HCT116 (cell line): ENCODE data around the gene NEUROD6. TPM values are rescaled to one million over a fixed set of nuclear protein-coding genes. Genes with fewer than 3 reads are reported as not detected.

ENCODE experiments used
- ATAC-seq: fragments of 200-7000 bp; cut with Tn5 transposase; 2 replicates; pipeline ENCODE4 v1.9.1; 2020; ENCODE audit warnings: mild to moderate bottlenecking, moderate library complexity
- BruUV-seq: library from RNA; stranded (reverse); fragments of 400-500 nt; replicated peaks from 2 replicates; lab custom pipeline; 2021; lab: Mats Ljungman, UMichigan
- CTCF ChIA-PET: fragments of 300-600 bp; sonication (Branson Sonifier 250); formaldehyde crosslinking; loops from one replicate; lab custom pipeline; 2021; ENCODE audit warnings: antibody characterized with exemption; lab: Charles Lee
- POLR2A ChIA-PET: fragments of 300-600, 350-600 bp; sonication (Branson Sonifier 250); formaldehyde crosslinking; loops from one replicate; lab custom pipeline; 2021; ENCODE audit warnings: antibody characterized with exemption; lab: Charles Lee
- RAD21 ChIA-PET, 2 experiments: fragments of 300-600 bp; sonication (Branson Sonifier 250); formaldehyde crosslinking; loops; one replicate each; lab custom pipeline; 2023; ENCODE audit warnings: low total read pairs in 2 of 2; ENCODE audit not compliant: uncharacterized antibody in 2 of 2, unreplicated experiment in 2 of 2, low non-redundant PET in 1 of 2; lab: Charles Lee
- DNase-seq: peaks from one replicate; pipeline ENCODE4 v3.0.0-alpha.2; 2010; ENCODE audit warnings: low read depth, low spot score
- H2AFZ ChIP-seq: fragments of 200-600 bp; shearing (Covaris generic), sonication (generic); 2 replicates; pipeline ENCODE4 v1.6.1; 2017; ENCODE audit warnings: low read depth, mixed run types, mixed read lengths, antibody characterized with exemption, low read length; ENCODE audit not compliant: poor library complexity, severe bottlenecking
- H3K27ac ChIP-seq: 2 replicates; pipeline ENCODE4 v1.5.1; 2012; ENCODE audit warnings: low read depth, low read length
- H3K27me3 ChIP-seq: fragments of 200-600 bp; sonication (generic); 2 replicates; pipeline ENCODE4 v1.6.1; 2016; ENCODE audit warnings: mixed run types, low read length, mixed read lengths; ENCODE audit not compliant: insufficient read depth
- H3K36me3 ChIP-seq, 2 experiments: fragments of 200-500 bp in 1 of 2; fragments of 200-600 bp in 1 of 2; sonication (Bioruptor generic) in 1 of 2; sonication (generic) in 1 of 2; 2 replicates each; pipeline versions ENCODE4 v1.5.1 to v1.6.1; 2014 to 2016; ENCODE audit warnings: low read length in 2 of 2, inconsistent platforms in 1 of 2, mixed read lengths in 1 of 2, mixed run types in 1 of 2; ENCODE audit not compliant: insufficient read depth in 2 of 2, control insufficient read depth in 1 of 2
- H3K4me1 ChIP-seq, 2 experiments: fragments of 200-600 bp in 1 of 2; sonication (generic) in 1 of 2; 2 replicates each; pipeline versions ENCODE4 v1.5.1 to v1.6.1; 2012 to 2017; ENCODE audit warnings: low read length in 2 of 2, inconsistent platforms in 1 of 2, mild to moderate bottlenecking in 1 of 2, mixed read lengths in 1 of 2, mixed run types in 1 of 2, moderate library complexity in 1 of 2; ENCODE audit not compliant: insufficient read depth in 2 of 2, control insufficient read depth in 1 of 2
- H3K4me2 ChIP-seq: fragments of 200-600 bp; sonication (generic); 2 replicates; pipeline ENCODE4 v1.6.1; 2017; ENCODE audit warnings: mixed run types, low read length, mixed read lengths
- H3K4me3 ChIP-seq, 2 experiments: fragments of 200-600 bp in 1 of 2; sonication (generic) in 1 of 2; replicated peaks in 1 of 2; 2 replicates each; pipeline ENCODE4 v1.5.1; 2011 to 2016; ENCODE audit warnings: low read length in 2 of 2, control low read depth in 1 of 2, low read depth in 1 of 2, mild to moderate bottlenecking in 1 of 2, mixed read lengths in 1 of 2, mixed run types in 1 of 2
- H3K79me2 ChIP-seq: fragments of 200-600 bp; sonication (generic); 2 replicates; pipeline ENCODE4 v1.6.1; 2017; ENCODE audit warnings: mild to moderate bottlenecking, mixed run types, low read length, moderate library complexity, mixed read lengths; ENCODE audit not compliant: insufficient read depth
- H3K9ac ChIP-seq: fragments of 200-600 bp; sonication (generic); 2 replicates; pipeline ENCODE4 v1.6.1; 2016; ENCODE audit warnings: low read length, mixed read lengths
- H3K9me2 ChIP-seq: fragments of 200-600 bp; sonication (generic), shearing (Covaris generic); 2 replicates; pipeline ENCODE4 v1.6.1; 2017; ENCODE audit warnings: mixed run types, mild to moderate bottlenecking, moderate library complexity; ENCODE audit not compliant: insufficient read depth
- H3K9me3 ChIP-seq, 2 experiments: fragments of 200-500 bp in 1 of 2; fragments of 200-600 bp in 1 of 2; sonication (Bioruptor generic) in 1 of 2; sonication (generic) in 1 of 2; 2 replicates each; pipeline ENCODE4 v1.6.1; 2014 to 2017; ENCODE audit warnings: low read length in 2 of 2, mixed read lengths in 2 of 2, inconsistent platforms in 1 of 2, low read depth in 1 of 2, mild to moderate bottlenecking in 1 of 2, mixed run types in 1 of 2, moderate library complexity in 1 of 2; ENCODE audit not compliant: control insufficient read depth in 1 of 2, insufficient read depth in 1 of 2
- H4K20me1 ChIP-seq: fragments of 200-600 bp; sonication (generic), shearing (Covaris generic); 2 replicates; pipeline ENCODE4 v1.6.1; 2017; ENCODE audit warnings: mixed run types, mild to moderate bottlenecking, moderate library complexity; ENCODE audit not compliant: insufficient read depth
- CBX3 ChIP-seq: IDR thresholded peaks from 2 replicates; pipeline ENCODE4 v1.6.1; 2012; ENCODE audit warnings: low read depth
- CEBPB ChIP-seq: IDR thresholded peaks from 2 replicates; pipeline ENCODE4 v1.6.1; 2012; ENCODE audit warnings: low read depth
- EGR1 ChIP-seq: IDR thresholded peaks from 2 replicates; pipeline ENCODE4 v1.6.1; 2012; ENCODE audit warnings: low read depth
- EZH2 ChIP-seq: fragments of 200-600 bp; sonication (generic); IDR thresholded peaks from 2 replicates; pipeline ENCODE4 v1.6.1; 2017; ENCODE audit warnings: antibody characterized with exemption, mixed run types
- EZH2phosphoT487 ChIP-seq: fragments of 200-600 bp; IDR thresholded peaks from 2 replicates; pipeline ENCODE4 v1.6.1; 2018; ENCODE audit warnings: antibody characterized with exemption, borderline replicate concordance
- JUND ChIP-seq: IDR thresholded peaks from 2 replicates; pipeline ENCODE4 v1.6.1; 2012
- RAD21 ChIP-seq: IDR thresholded peaks from 2 replicates; pipeline ENCODE4 v1.6.1; 2012; ENCODE audit warnings: low read depth, mild to moderate bottlenecking
- SP1 ChIP-seq: IDR thresholded peaks from 2 replicates; pipeline ENCODE4 v1.6.1; 2012; ENCODE audit warnings: low read depth
- SRF ChIP-seq: IDR thresholded peaks from 2 replicates; pipeline ENCODE4 v1.6.1; 2012; ENCODE audit warnings: low read depth
- ZNF274 ChIP-seq: fragments of 200-500 bp; sonication (Bioruptor generic); IDR thresholded peaks from 2 replicates; pipeline ENCODE4 v1.6.1; 2014; ENCODE audit warnings: mild to moderate bottlenecking, low read depth, low read length, inconsistent platforms
- intact Hi-C: fragments of 100-400 bp; cut with micrococcal nuclease; formaldehyde crosslinking; loops from 2 replicates; pipeline ENCODE4 v1.10.0; 2022
- total RNA-seq: library from RNA; stranded (reverse); gene quantifications from one replicate; pipeline ENCODE4 v1.2.1, GENCODE V29; 2021; ENCODE audit not compliant: unreplicated experiment
- TF ChIP-seq, protein P1 (sequence below): IDR thresholded peaks from 2 replicates; pipeline ENCODE4 v1.6.1; 2012
- TF ChIP-seq, protein P2 (sequence below), 3 experiments: fragments of 200-600 bp in 1 of 3; sonication (generic) in 1 of 3; IDR thresholded peaks in 2 of 3; conservative IDR thresholded peaks in 1 of 3; 2 replicates each; pipeline ENCODE4 v1.5.1; 2012 to 2017; ENCODE audit warnings: low read depth in 2 of 3, low read length in 2 of 3, antibody characterized with exemption in 1 of 3, borderline replicate concordance in 1 of 3, control low read depth in 1 of 3, mild to moderate bottlenecking in 1 of 3, mixed read lengths in 1 of 3, mixed run types in 1 of 3, moderate library complexity in 1 of 3; ENCODE audit not compliant: insufficient read depth in 1 of 3
- TF ChIP-seq, protein P3 (sequence below): IDR thresholded peaks from 2 replicates; pipeline ENCODE4 v1.6.1; 2012

Gene NEUROD6
- total RNA-seq, 1 experiment from 2014 or later: not detected

DNA sequence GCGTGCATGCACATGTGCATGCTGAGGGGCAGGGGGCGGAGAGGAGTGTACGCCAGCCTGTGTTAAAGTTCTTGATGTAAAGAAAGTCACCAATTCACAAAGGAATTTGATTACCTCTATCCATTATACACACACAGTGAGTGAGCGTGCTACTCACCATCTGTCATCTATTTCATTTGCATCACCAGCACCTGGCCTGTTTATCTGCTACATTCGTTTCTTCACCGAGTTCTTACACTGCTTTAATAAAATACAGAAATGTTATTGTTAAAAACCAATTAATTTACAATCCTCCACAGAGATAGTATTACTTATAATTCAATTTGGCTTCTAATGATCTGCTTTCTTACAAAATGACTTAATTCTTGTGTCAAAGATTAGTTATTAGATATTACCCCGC, 32.6 kb downstream of the NEUROD6 start:
- H3K36me3 ChIP-seq: no peaks in the 10 kb centered on the region
- no peaks in the 10 kb centered on the region for H3K9me2 ChIP-seq
- ATAC-seq (no peak), DNase-seq (no peak)
- H3K4me3 ChIP-seq: no peak overlapping the region
- POLR2A ChIA-PET: no interaction called here
- H3K9me3 ChIP-seq: no peaks in the 10 kb centered on the region
- RAD21 ChIA-PET: no interaction called here
- H3K27me3 ChIP-seq: peaks cover 74% of the 10 kb centered on the region
- H3K4me2 ChIP-seq: no peak overlapping the region
- H2AFZ ChIP-seq: no peak overlapping the region
- no peaks in the 10 kb centered on the region for H3K4me1 ChIP-seq
- no peaks in the 10 kb centered on the region for H4K20me1 ChIP-seq
- no peak overlapping the region for H3K27ac ChIP-seq
- TF ChIP-seq RAD21 (no peak), EZH2phosphoT487 (no peak)
- TF ChIP-seq, all 23 proteins: peak for 0
- intact Hi-C loops: no loop called here
- BruUV-seq: no TSS peak
- no peak overlapping the region for H3K9ac ChIP-seq
- H3K79me2 ChIP-seq: no peaks in the 10 kb centered on the region
- CTCF ChIA-PET: no interaction called here

DNA sequence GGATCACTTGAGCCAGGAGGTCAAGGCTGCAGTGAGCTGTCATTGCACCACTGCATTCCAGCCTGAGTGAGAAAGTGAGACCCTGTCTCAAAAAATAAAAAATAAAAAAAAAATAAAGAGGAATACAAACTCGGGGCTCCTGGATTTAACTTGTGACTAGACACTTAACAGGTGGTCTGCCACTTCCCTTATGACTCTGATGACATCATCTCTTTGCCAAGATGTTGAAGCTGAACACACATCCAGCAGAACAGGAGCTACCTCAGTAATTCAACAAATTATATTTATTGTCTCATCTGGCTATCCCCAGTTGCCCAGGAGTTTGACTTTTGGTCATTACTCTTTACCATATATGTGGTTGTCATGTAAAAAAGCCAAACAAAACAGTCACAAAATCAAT, 35.3 kb downstream of the NEUROD6 start:
- Histone ChIP-seq H3K27me3 (peaks cover 53% of the 10 kb centered on the region), H3K27ac (no peak overlapping the region), H2AFZ (no peak overlapping the region)
- no TSS peak for BruUV-seq
- intact Hi-C loops: no loop called here
- CTCF ChIA-PET: no interaction called here
- TF ChIP-seq SRF (no peak), SP1 (no peak), JUND (no peak), EGR1 (no peak), CEBPB (no peak), EZH2phosphoT487 (no peak), ZNF274 (no peak), CBX3 (no peak), EZH2 (no peak)
- TF ChIP-seq, protein P1, sequence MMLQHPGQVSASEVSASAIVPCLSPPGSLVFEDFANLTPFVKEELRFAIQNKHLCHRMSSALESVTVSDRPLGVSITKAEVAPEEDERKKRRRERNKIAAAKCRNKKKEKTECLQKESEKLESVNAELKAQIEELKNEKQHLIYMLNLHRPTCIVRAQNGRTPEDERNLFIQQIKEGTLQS: no peak
- TF ChIP-seq, protein P2, sequence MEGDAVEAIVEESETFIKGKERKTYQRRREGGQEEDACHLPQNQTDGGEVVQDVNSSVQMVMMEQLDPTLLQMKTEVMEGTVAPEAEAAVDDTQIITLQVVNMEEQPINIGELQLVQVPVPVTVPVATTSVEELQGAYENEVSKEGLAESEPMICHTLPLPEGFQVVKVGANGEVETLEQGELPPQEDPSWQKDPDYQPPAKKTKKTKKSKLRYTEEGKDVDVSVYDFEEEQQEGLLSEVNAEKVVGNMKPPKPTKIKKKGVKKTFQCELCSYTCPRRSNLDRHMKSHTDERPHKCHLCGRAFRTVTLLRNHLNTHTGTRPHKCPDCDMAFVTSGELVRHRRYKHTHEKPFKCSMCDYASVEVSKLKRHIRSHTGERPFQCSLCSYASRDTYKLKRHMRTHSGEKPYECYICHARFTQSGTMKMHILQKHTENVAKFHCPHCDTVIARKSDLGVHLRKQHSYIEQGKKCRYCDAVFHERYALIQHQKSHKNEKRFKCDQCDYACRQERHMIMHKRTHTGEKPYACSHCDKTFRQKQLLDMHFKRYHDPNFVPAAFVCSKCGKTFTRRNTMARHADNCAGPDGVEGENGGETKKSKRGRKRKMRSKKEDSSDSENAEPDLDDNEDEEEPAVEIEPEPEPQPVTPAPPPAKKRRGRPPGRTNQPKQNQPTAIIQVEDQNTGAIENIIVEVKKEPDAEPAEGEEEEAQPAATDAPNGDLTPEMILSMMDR (IDR thresholded peaks at IDR 0.05 in 2 of 3, conservative IDR thresholded peaks at IDR 0.05 in 1 of 3; ENCODE audit: borderline replicate concordance in 1 of 3, insufficient read depth in 1 of 3, low read depth in 2 of 3, low read length in 2 of 3): no peak
- TF ChIP-seq, protein P3, sequence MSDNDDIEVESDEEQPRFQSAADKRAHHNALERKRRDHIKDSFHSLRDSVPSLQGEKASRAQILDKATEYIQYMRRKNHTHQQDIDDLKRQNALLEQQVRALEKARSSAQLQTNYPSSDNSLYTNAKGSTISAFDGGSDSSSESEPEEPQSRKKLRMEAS: no peak
- TF ChIP-seq, all 23 proteins: peak for 0
- ChIA-PET RAD21 (no interaction called here), POLR2A (no interaction called here)
- Histone ChIP-seq H3K4me2 (no peak overlapping the region), H3K9me2 (no peaks in the 10 kb centered on the region), H3K4me1 (no peaks in the 10 kb centered on the region), H3K4me3 (no peak overlapping the region), H3K9ac (no peak overlapping the region), H3K36me3 (no peaks in the 10 kb centered on the region), H4K20me1 (no peaks in the 10 kb centered on the region), H3K79me2 (no peaks in the 10 kb centered on the region), H3K9me3 (no peaks in the 10 kb centered on the region)
- no peak for DNase-seq
- no peak for ATAC-seq
